CD4-positive, CD25-positive, alpha-beta regulatory T cell (primary cell): ENCODE data around the gene NAV2. TPM values are rescaled to one million over a fixed set of nuclear protein-coding genes. Genes with fewer than 3 reads are reported as not detected.

Source experiments
- ATAC-seq, 2 donors: fragments of 150-1000 bp; cut with Tn5 transposase; one replicate each; pipeline ENCODE4 v1.10.0; 2021; ENCODE audit warnings: low read depth in 2 of 2, moderate number of reproducible peaks in 2 of 2, moderate library complexity in 1 of 2
- DNase-seq, 3 donors: peaks; one replicate each; pipeline versions ENCODE4 v3.0.0 to v3.0.0-alpha.2; 2012 to 2022; ENCODE audit warnings: mixed read lengths in 1 of 3
- H3K27ac ChIP-seq: one replicate; pipeline ENCODE4 v1.7.0; 2013; ENCODE audit warnings: mild to moderate bottlenecking, low read length; ENCODE audit not compliant: insufficient read depth, poor library complexity, severe bottlenecking
- H3K27me3 ChIP-seq: one replicate; pipeline ENCODE4 v1.7.0; 2013; ENCODE audit warnings: low read length; ENCODE audit not compliant: control insufficient read depth, insufficient read depth
- H3K36me3 ChIP-seq: one replicate; pipeline ENCODE4 v1.7.0; 2013; ENCODE audit warnings: mild to moderate bottlenecking, low read length, moderate library complexity; ENCODE audit not compliant: control insufficient read depth, insufficient read depth
- H3K4me1 ChIP-seq: 2 replicates; pipeline ENCODE4 v1.7.0; 2013; ENCODE audit warnings: mild to moderate bottlenecking, low read length; ENCODE audit not compliant: insufficient read depth, control insufficient read depth, poor library complexity, severe bottlenecking
- H3K4me3 ChIP-seq: one replicate; pipeline ENCODE4 v1.7.0; 2013; ENCODE audit warnings: low read depth, mild to moderate bottlenecking, low read length, moderate library complexity
- H3K9me3 ChIP-seq, 2 experiments: 1 replicate in 1 of 2; 2 replicates in 1 of 2; pipeline ENCODE4 v1.7.0; 2013; ENCODE audit warnings: low read length in 2 of 2, mild to moderate bottlenecking in 1 of 2, moderate library complexity in 1 of 2; ENCODE audit not compliant: control insufficient read depth in 2 of 2
- H3K27ac Mint-ChIP-seq, 3 donors: one replicate each; pipeline ENCODE4 v1.8.0; 2020 to 2022; ENCODE audit warnings: mild to moderate bottlenecking in 3 of 3, mixed read lengths in 3 of 3, moderate library complexity in 2 of 3
- H3K27me3 Mint-ChIP-seq: one replicate; pipeline ENCODE4 v1.8.0; 2022; ENCODE audit warnings: mild to moderate bottlenecking, mixed read lengths
- H3K36me3 Mint-ChIP-seq: one replicate; pipeline ENCODE4 v1.8.0; 2020; ENCODE audit warnings: mixed read lengths
- H3K4me1 Mint-ChIP-seq, 4 donors: one replicate each; pipeline ENCODE4 v1.8.0; 2020 to 2022; ENCODE audit warnings: mixed read lengths in 4 of 4, mild to moderate bottlenecking in 1 of 4
- H3K4me3 Mint-ChIP-seq, 4 donors: one replicate each; pipeline ENCODE4 v1.8.0; 2020 to 2022; ENCODE audit warnings: mild to moderate bottlenecking in 4 of 4, mixed read lengths in 4 of 4, moderate library complexity in 3 of 4
- H3K9me3 Mint-ChIP-seq, 7 donors: one replicate each; pipeline ENCODE4 v1.8.0; 2020 to 2022; ENCODE audit warnings: mixed read lengths in 7 of 7, mild to moderate bottlenecking in 3 of 7, moderate library complexity in 2 of 7
- polyA plus RNA-seq, 4 donors: library from polyadenylated mRNA; unstranded; fragments of 300-500 nt; fragmentation: Illumina TruSeq; gene quantifications; one replicate each; pipeline ENCODE4 v1.2.3, GENCODE V29; 2021
- total RNA-seq: library from RNA; stranded (reverse); gene quantifications from one replicate; pipeline ENCODE4 v1.2.3, GENCODE V29; 2022

Gene NAV2
- total and polyA plus RNA-seq, 5 donors from 2014 or later = 0.14 to 0.59 (median 0.36) TPM; not detected in 2

DNA sequence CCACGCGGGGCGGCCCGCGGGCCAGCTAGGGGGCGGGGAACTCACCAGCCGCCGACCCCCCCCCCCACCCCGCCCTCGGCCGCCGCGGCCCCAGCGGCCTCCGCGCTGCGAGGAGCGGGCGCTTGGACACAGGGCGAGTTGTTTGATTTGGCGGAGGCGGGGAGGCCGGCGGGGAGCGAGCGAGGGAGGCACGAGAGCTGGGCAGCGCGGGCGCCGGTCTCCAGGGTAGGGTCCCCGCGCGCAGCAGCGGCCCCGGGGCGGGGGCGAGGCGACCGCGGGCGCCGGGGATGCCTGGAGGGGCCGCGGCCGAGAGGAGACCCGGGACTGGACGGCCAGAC lies 64.4 kb downstream of the NAV2 start:
- Histone ChIP-seq H3K4me3 (no peak overlapping the region), H3K27ac (no peak overlapping the region), H3K9me3 (no peaks in the 10 kb centered on the region), H3K27me3 (peaks cover 29% of the 10 kb centered on the region), H3K4me1 (no peaks in the 10 kb centered on the region), H3K36me3 (no peaks in the 10 kb centered on the region)
- Mint-ChIP-seq H3K4me1 (peaks cover 0 to 14% (median 5%) of the 10 kb centered on the region in 4 donors), H3K4me3 (no peak overlapping the region), H3K9me3 (peaks cover 0 to 3% (median 0%) of the 10 kb centered on the region in 7 donors), H3K27me3 (peaks cover 47% of the 10 kb centered on the region), H3K36me3 (no peaks in the 10 kb centered on the region), H3K27ac (no peak overlapping the region)
- no peak for DNase-seq
- peak in 1 of 2 donors; percentile 5 for ATAC-seq

DNA sequence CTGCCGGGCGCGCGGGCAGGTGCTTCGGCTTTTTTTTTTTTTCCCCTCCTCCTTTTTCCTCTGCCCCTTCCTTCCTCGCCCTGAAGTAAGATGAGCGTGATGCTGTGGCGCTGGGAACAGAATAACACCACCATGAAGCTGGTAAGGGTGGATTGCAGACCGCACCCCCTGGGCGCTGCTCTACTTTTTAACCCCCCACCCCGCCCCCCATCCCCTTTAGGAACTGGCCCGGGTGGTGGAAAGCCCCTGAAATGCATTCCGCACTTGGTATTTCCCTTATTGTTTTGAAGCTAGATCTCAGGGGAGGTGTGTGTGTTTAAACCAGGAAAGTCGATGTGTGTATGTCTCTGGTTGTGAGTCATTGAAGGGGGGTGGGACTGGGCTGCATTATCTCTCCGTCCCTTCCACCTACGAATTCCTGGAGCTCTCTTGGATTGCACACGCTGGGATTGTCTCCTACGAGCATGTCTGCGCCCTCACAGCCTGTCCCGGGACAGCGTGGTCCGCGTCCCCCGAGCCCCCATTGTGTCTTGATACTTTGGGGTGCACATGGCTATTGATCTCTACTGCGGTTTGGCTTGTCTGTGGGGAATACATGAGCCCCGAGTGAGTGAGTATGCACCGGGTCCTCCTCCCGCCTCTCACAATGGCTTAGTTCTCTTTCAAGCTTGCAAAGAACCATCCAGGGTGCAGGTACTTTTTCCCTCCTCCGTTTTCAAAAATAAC lies 64.9 kb downstream of the NAV2 start:
- peaks cover 29% of the 10 kb centered on the region for H3K27me3 ChIP-seq
- DNase-seq = peak in 1 of 3 donors; percentile 1
- Mint-ChIP-seq H3K27ac (no peak overlapping the region), H3K4me3 (peak overlapping the region in 2 of 4 donors; percentile 14 to 69), H3K4me1 (peaks cover 0 to 14% (median 5%) of the 10 kb centered on the region in 4 donors), H3K36me3 (no peaks in the 10 kb centered on the region), H3K9me3 (peaks cover 0 to 3% (median 0%) of the 10 kb centered on the region in 7 donors), H3K27me3 (peaks cover 42% of the 10 kb centered on the region)
- no peaks in the 10 kb centered on the region for H3K9me3 ChIP-seq
- H3K36me3 ChIP-seq = no peaks in the 10 kb centered on the region
- no peaks in the 10 kb centered on the region for H3K4me1 ChIP-seq
- peak in 1 of 2 donors; percentile 26 for ATAC-seq
- H3K27ac ChIP-seq = no peak overlapping the region
- H3K4me3 ChIP-seq = no peak overlapping the region

GRCh38 chr11:19779740-19780139 lies 67.1 kb downstream of the NAV2 start:
- no peak for DNase-seq
- Mint-ChIP-seq H3K27ac (no peak overlapping the region), H3K4me3 (no peak overlapping the region), H3K36me3 (no peaks in the 10 kb centered on the region), H3K27me3 (peaks cover 34% of the 10 kb centered on the region), H3K4me1 (peaks cover 0 to 14% (median 5%) of the 10 kb centered on the region in 4 donors), H3K9me3 (peaks cover 0 to 3% (median 0%) of the 10 kb centered on the region in 7 donors)
- ATAC-seq = no peak
- Histone ChIP-seq H3K4me3 (no peak overlapping the region), H3K27me3 (peaks cover 31% of the 10 kb centered on the region), H3K9me3 (no peaks in the 10 kb centered on the region), H3K4me1 (no peaks in the 10 kb centered on the region), H3K27ac (no peak overlapping the region), H3K36me3 (no peaks in the 10 kb centered on the region)

DNA sequence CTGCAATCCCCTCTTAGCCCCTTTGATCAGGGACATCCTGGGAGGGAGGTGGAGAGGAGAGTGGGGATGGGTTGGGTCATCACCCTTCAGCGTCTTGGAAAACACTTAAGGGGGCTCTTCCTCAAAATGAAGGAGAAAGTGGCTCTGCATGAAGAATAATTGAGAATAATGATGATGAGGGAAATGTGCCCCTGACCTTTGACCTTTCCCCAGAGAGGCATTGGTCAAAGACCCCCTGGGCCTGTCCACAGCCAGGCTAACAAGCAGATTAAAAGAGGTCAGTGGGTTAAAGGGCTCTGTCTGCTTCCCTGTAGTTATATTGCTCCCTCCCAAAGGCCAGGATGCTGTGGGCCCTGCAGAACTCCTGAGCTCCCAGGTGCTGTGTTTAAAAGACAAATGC lies 68.7 kb downstream of the NAV2 start:
- no peak overlapping the region for H3K4me3 Mint-ChIP-seq
- peaks cover 26% of the 10 kb centered on the region for H3K27me3 Mint-ChIP-seq
- no peak for DNase-seq
- peaks cover 0 to 2% (median 0%) of the 10 kb centered on the region in 7 donors for H3K9me3 Mint-ChIP-seq
- H3K4me1 Mint-ChIP-seq = peaks cover 0 to 10% (median 5%) of the 10 kb centered on the region in 4 donors
- H3K27ac ChIP-seq = no peak overlapping the region
- H3K4me1 ChIP-seq = no peaks in the 10 kb centered on the region
- no peaks in the 10 kb centered on the region for H3K36me3 ChIP-seq
- H3K36me3 Mint-ChIP-seq = no peaks in the 10 kb centered on the region
- H3K4me3 ChIP-seq = no peak overlapping the region
- H3K27ac Mint-ChIP-seq = no peak overlapping the region
- ATAC-seq = no peak
- peaks cover 18% of the 10 kb centered on the region for H3K27me3 ChIP-seq
- no peaks in the 10 kb centered on the region for H3K9me3 ChIP-seq

DNA sequence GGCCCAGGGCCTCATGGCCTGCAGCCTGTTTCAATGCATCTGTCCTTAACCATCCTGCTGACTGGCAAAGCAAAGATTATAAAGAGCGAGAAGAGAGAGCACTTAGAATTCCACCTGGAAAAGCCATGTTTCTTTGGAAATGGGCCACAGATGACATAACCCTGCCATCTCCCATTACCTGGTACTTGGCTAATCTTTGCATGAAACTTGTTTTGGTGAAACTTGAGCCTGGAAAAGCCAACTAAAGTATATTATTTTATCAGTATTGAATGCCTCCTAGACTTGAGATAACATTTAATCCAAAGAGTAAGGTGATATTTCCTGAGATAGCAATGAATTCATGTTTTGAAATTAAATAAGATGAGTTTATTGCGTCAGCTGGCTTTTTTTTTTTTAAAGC lies 72.6 kb downstream of the NAV2 start:
- no peak overlapping the region for H3K27ac ChIP-seq
- H3K36me3 ChIP-seq = no peaks in the 10 kb centered on the region
- no peaks in the 10 kb centered on the region for H3K4me1 ChIP-seq
- H3K4me3 Mint-ChIP-seq = no peak overlapping the region
- H3K36me3 Mint-ChIP-seq = no peaks in the 10 kb centered on the region
- H3K27me3 Mint-ChIP-seq = peaks cover 12% of the 10 kb centered on the region
- H3K4me3 ChIP-seq = no peak overlapping the region
- no peak for ATAC-seq
- peaks cover 0 to 4% (median 0%) of the 10 kb centered on the region in 7 donors for H3K9me3 Mint-ChIP-seq
- H3K27ac Mint-ChIP-seq = no peak overlapping the region
- peaks cover 3% of the 10 kb centered on the region for H3K27me3 ChIP-seq
- no peaks in the 10 kb centered on the region for H3K9me3 ChIP-seq
- no peaks in the 10 kb centered on the region for H3K4me1 Mint-ChIP-seq
- DNase-seq = no peak

GRCh38 chr11:19786644-19787043 lies 74.0 kb downstream of the NAV2 start:
- H3K4me1 ChIP-seq = no peaks in the 10 kb centered on the region
- Mint-ChIP-seq H3K36me3 (no peaks in the 10 kb centered on the region), H3K9me3 (peaks cover 0 to 3% (median 0%) of the 10 kb centered on the region in 7 donors), H3K27ac (no peak overlapping the region), H3K27me3 (peaks cover 12% of the 10 kb centered on the region), H3K4me1 (no peaks in the 10 kb centered on the region), H3K4me3 (no peak overlapping the region)
- no peak overlapping the region for H3K27ac ChIP-seq
- no peak for ATAC-seq
- DNase-seq = no peak
- peaks cover 3% of the 10 kb centered on the region for H3K27me3 ChIP-seq
- no peaks in the 10 kb centered on the region for H3K9me3 ChIP-seq
- H3K36me3 ChIP-seq = no peaks in the 10 kb centered on the region
- no peak overlapping the region for H3K4me3 ChIP-seq

GRCh38 chr11:19788435-19788834 lies 75.8 kb downstream of the NAV2 start:
- no peak overlapping the region for H3K4me3 ChIP-seq
- Mint-ChIP-seq H3K27me3 (peaks cover 12% of the 10 kb centered on the region), H3K4me1 (no peaks in the 10 kb centered on the region), H3K4me3 (no peak overlapping the region), H3K27ac (no peak overlapping the region), H3K9me3 (peaks cover 0 to 3% (median 0%) of the 10 kb centered on the region in 7 donors), H3K36me3 (no peaks in the 10 kb centered on the region)
- DNase-seq (no peak), ATAC-seq (no peak)
- H3K9me3 ChIP-seq = no peaks in the 10 kb centered on the region
- no peak overlapping the region for H3K27ac ChIP-seq
- H3K27me3 ChIP-seq = no peaks in the 10 kb centered on the region
- H3K36me3 ChIP-seq = no peaks in the 10 kb centered on the region
- H3K4me1 ChIP-seq = no peaks in the 10 kb centered on the region

DNA sequence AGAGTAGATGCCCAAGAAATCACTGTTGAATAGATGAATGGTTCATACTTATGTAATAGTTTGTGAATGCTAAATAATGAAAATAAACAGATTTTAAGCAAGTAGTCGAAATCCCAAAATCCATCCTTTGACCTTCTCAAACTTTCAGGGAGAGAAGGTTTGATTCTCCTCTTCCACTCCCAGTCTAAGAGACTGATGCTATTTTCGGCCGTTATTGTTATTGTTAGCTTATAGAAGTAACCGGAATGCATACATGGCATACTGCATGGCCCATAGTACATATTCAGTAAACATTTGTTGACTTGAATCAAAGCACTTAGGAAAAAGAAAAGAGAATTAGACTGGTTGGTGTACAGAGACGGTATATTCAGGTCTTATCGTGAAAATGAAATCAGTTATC lies 76.6 kb downstream of the NAV2 start:
- no peak for ATAC-seq
- H3K9me3 ChIP-seq = no peaks in the 10 kb centered on the region
- DNase-seq = no peak
- no peak overlapping the region for H3K27ac ChIP-seq
- H3K4me1 ChIP-seq = no peaks in the 10 kb centered on the region
- Mint-ChIP-seq H3K36me3 (no peaks in the 10 kb centered on the region), H3K27me3 (peaks cover 15% of the 10 kb centered on the region), H3K4me1 (no peaks in the 10 kb centered on the region), H3K4me3 (no peak overlapping the region), H3K9me3 (peaks cover 0 to 3% (median 0%) of the 10 kb centered on the region in 7 donors), H3K27ac (no peak overlapping the region)
- H3K36me3 ChIP-seq = no peaks in the 10 kb centered on the region
- H3K4me3 ChIP-seq = no peak overlapping the region
- no peaks in the 10 kb centered on the region for H3K27me3 ChIP-seq
